Activated CD4-positive, alpha-beta T cell treated with anti-CD3 and anti-CD28 coated beads, Interleukin-2, amount 50 U/mL, for 1 hour (primary cell): ENCODE data around the gene ZNF836.

ENCODE experiments used
- DNase-seq: peaks from one replicate; pipeline ENCODE4 v3.0.0-alpha.2; 2020

Gene ZNF836

DNA sequence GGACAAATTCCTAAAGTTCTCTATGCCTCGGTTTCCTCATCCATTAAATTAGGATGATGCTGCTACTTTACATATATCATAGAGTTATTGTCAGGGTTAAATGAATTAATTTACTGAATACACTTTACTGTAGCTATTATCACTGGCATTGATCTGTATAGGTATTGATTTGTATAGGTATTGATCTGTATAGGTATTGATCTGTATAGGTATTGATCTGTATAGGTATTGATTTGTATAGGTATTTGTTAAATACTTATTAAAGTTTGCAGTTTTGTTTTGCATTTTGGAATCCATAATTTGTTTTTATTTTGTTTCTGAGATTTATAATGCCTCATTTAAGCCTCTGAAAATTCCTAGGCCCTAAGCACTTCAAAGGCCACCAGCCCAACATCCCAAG, 16.0 kb upstream of the ZNF836 start:
- DNase-seq = no peak

DNA sequence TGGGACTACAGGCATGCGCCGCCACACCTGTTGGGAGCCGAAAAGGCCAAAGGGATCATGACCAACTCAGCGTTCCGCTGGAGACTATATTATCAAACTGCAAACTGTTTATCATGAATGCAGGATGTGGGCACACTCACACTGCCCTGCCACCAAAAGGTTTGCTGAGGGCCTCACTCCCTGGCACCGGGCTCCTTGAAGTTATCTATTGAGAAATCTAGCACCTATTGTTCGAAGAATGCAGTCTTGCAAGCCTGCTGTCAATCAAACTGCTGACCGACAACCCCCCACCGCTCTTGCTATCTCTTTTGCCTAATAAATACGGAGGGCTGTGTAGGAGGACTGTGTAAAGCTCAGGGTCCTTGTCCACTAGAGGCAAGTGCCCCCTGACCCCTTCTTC, 5.2 kb upstream of the ZNF836 start:
- no peak for DNase-seq

- no peak for DNase-seq
Observed at GRCh38 chr19:52172347-52172746, 926 bp upstream of the ZNF836 start.

DNA sequence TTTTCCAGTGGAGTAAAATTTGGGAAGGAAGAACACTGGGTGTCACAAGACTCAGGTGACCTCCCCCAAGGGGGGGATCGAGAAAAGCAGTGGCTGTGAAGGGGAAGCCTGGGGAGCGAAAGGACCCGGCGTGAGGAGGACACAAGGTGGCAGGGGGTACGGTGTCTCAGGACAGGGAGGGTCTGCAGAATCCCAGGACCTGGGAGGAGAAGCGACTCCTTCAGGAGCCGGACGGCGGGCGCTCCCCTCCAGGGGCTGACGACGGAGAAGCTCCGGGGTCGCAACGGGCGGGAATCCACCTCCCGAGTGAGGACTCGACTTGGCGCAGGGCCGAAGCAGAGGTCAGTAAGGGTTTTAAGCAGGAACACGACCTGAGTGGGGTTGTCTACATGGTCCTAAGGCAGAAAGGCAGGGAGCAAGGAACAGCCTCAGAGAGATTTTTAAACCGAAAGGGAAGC, 529 bp downstream of the ZNF836 start:
- DNase-seq = peak; percentile 4

- DNase-seq = no peak
Observed at GRCh38 chr19:52170304-52170703, 1.1 kb downstream of the ZNF836 start.

DNA sequence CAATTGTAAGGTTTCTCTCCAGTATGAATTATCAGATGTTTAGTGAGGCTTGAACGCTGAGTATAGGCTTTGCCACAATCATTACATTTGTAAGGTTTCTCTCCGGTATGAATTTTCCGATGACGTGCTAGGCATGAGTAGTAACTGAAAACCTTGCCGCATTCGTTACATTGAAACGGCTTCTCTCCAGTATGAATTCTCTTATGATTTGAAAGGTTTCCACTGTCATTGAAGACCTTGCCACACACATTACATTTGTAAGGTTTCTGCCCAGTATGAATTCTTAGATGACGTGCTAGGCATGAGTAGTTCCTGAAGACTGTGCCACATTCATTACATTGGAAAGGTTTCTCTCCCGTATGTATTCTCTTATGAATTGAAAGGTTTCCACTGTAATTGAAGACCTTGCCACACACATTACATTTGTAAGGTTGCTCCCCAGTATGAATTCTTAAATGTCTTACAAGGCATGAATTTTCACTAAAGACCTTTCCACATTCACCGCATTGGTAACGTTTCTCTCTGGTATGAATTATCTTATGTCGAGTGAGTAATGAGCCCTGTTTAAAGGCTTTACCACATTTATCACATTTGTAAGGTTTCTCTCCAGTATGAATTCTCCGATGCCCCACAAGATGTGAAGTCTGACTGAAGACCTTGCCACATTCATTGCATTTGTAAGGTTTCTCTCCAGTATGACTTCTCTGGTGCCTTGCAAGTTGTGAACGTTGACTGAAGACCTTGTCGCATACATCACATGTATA, 15.6 kb downstream of the ZNF836 start:
- no peak for DNase-seq

GRCh38 chr19:52148256-52148655, 23.2 kb downstream of the ZNF836 start:
- no peak for DNase-seq

GRCh38 chr19:52142001-52142595, 29.3 kb downstream of the ZNF836 start:
- DNase-seq = no peak

GRCh38 chr19:52141203-52141602, 30.2 kb downstream of the ZNF836 start:
- DNase-seq = no peak

DNA sequence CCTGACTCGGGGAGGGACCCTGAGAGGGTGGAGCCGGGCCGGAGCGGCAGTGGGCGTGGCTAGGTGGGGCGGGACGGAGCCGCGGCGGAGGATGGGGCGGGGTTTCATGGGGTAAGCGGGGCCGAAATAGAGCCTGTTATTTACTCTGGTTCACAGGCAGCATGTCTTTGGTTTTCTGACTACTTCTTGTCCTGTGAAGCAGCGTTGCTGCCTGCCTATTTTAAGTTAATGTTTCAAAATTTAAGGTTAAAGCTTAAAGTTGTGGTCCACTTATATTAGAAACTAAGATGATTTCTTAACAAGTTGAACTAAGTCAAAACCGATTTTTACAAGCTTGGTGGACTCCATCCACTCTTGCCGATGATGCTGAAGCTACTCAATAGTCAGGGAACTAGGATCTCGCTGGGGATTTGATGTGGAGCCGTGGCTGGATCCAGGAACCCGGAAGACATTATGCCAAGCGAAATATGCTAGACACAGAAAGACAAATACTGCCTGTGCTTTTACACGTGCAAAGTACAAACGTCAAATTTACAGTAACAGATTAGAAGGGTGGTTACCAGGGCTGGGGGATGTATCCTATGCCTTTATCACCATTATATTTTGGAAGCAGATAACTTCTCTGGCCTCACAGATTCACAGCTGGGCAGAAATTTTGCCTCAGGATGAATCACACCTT, 31.2 kb downstream of the ZNF836 start:
- DNase-seq = peak; percentile 98

DNA sequence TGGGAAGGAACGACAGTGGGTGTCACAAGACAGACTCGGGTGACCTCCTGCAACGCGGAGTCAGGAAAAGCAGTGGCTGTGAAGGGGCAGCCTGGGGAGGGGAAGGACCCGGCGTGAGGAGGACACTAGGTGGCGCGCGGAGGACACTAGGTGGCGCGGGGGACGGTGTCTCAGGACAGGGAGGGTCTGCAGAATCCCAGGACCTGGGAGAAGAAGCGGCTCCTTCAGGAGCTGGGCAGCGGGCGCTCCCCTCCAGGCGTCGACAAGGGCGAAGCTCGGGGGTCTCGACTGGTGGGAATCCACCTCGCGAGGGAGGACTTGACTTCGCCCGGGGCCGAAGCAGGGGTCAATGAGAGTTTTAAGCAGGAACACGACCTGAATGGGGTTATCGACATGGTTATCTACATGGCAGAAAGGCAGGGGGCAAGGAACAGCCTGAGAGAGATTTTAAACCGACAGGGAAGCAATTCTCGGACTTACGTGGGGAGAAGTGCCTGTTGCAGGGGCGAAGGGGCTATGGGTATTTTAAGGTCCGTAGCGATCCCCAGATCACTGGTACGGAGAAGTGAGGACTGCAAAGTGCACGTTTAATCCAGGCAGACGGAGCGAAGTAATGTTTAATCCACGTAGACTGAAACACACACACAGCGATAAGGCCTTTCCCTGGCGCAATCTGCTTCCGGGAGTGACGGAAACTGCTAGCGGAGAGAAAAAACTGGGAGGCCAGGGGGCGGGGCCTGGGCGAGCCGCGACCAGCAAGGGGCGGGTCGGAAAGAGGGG, 32.0 kb downstream of the ZNF836 start, which contains the start of gene ZNF616:
Gene ZNF616, minus strand, starts transcription at position 687 of the 780 bp plus-strand sequence. CDS start 9,426 bp downstream, outside the sequence.
- peak; percentile 75 for DNase-seq

GRCh38 chr19:52138983-52139251, 32.5 kb downstream of the ZNF836 start:
- no peak for DNase-seq

DNA sequence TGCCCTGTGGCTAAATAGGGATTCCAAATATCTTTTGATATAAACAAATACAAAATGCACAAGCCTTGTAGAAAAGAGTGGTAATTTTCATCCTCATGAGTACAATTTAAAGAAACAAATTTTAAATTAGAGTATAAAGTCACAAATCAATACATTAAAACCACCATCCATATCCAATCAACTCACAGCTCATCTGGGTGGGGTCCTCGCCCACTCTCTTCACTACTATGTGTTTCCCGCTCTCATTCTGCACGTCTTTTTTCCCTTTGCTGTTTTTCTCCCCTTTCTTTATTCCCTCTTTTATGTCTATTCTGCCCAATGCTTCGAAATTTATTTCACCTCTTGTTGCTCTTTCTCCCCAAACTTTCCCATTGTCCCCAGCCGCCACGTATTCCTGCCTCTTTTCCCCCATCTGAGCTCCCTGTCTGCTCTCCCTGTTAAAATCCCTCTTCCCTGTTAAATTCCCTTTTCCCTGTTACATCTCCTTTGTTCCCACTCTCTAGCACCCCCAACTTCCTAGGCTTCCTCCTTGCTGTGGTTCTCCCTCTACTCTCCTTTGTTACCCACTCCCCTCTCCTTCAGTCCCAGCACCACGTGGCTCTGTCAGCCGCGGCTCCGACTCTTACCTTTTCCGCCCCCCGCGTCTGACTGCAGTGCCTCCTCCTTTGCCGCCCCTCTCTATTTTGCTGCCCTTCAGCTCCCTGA, 33.0 kb downstream of the ZNF836 start:
- no peak for DNase-seq

- DNase-seq = no peak
Observed at GRCh38 chr19:52120286-52120685, 51.1 kb downstream of the ZNF836 start.

DNA sequence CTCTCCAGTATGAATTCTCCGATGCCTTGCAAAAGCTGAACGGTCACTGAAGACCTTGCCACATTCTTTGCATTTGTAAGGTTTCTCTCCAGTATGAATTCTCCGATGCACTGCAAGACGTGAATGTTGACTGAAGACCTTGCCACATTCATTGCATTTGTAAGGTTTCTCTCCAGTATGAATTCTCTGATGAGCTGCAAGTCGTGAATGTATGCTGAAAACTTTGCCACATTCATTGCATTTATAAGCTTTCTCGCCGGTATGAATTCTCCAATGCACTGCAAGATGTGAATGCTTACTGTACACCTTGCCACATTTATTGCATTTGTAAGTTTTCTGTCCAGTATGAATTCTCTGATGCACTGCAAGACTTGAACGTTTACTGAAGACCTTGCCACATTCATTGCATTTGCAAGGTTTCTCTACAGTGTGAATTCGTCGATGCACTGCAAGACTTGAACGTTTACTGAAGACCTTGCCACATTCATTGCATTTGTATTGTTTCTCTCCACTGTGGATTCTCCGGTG, 55.8 kb downstream of the ZNF836 start:
- no peak for DNase-seq

GRCh38 chr19:52114691-52115090, 56.7 kb downstream of the ZNF836 start:
- no peak for DNase-seq

- DNase-seq = no peak
Observed at GRCh38 chr19:52112624-52113023, 58.8 kb downstream of the ZNF836 start.

DNA sequence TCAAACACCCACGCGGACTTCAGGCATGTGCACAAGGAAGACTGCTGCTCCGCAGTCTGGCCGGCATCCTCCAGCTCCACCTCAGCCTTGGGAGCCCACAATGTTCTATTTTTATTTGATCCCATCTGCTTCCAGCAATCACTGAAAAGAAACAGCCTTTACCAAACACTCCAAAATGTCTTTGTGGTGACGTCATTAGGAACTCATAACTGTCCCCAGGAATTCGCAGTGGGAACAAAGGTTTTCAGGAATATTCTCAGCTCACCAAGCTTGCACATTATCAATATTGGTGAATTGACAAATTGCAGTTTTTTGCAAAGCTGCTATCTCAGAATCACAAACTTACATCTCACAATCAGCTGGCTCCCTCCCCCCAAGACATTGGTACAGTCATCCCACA, 60.6 kb downstream of the ZNF836 start:
- DNase-seq = no peak
